Measurements from ENCODE around the gene NPAP1. TPM values are rescaled to one million over a fixed set of nuclear protein-coding genes. Genes with fewer than 3 reads are reported as not detected.

Gene NPAP1
- total RNA-seq, 1 experiment from 2014 or later: 0.13 TPM

- ATAC-seq (no peak; the same call in 1 of the 2 replicates), DNase-seq (ENCODE audit: low spot score) (no peak)
- H3K4me1 Mint-ChIP-seq: peaks cover 27% of the 10 kb centered on the region
- no peaks in the 10 kb centered on the region for H3K27me3 Mint-ChIP-seq (ENCODE audit: low read depth)
- POLR2A ChIA-PET: no interaction called here
- H3K36me3 Mint-ChIP-seq: peaks cover 28% of the 10 kb centered on the region
- TF ChIP-seq ZNF263 (CRISPR knock-in tag; IDR thresholded peaks at IDR 0.05; ENCODE audit: low read depth): no peak
- H3K27ac Mint-ChIP-seq: peak overlapping the region; percentile 73
- no peak overlapping the region for H3K4me3 Mint-ChIP-seq
- H3K9me3 Mint-ChIP-seq: peaks cover 36% of the 10 kb centered on the region
- CTCF ChIA-PET: interaction anchor here (0.8 kb wide), 1 partner anchor 20 kb away, joined by 3 read pairs; no protein-coding TSS in a partner anchor
Measured at GRCh38 chr15:24696201-24696600, 20.6 kb downstream of the NPAP1 start.

GRCh38 chr15:24696842-24697241 is 21.3 kb downstream of the NPAP1 start:
- H3K9me3 Mint-ChIP-seq: peaks cover 30% of the 10 kb centered on the region
- no peaks in the 10 kb centered on the region for H3K27me3 Mint-ChIP-seq (ENCODE audit: low read depth)
- no peak overlapping the region for H3K4me3 Mint-ChIP-seq
- TF ChIP-seq NFATC4 (CRISPR knock-in tag; IDR thresholded peaks at IDR 0.05) (no peak), ATF1 (CRISPR knock-in tag; IDR thresholded peaks at IDR 0.05) (no peak), HMGA2 (CRISPR knock-in tag; IDR thresholded peaks at IDR 0.05) (no peak), EMX1 (CRISPR knock-in tag; IDR thresholded peaks at IDR 0.05) (no peak), ZNF671 (CRISPR knock-in tag; IDR thresholded peaks at IDR 0.05) (no peak), TEAD4 (CRISPR knock-in tag; IDR thresholded peaks at IDR 0.05) (no peak), NFE2L1 (CRISPR knock-in tag; IDR thresholded peaks at IDR 0.05) (no peak)
- TF ChIP-seq, protein P1, sequence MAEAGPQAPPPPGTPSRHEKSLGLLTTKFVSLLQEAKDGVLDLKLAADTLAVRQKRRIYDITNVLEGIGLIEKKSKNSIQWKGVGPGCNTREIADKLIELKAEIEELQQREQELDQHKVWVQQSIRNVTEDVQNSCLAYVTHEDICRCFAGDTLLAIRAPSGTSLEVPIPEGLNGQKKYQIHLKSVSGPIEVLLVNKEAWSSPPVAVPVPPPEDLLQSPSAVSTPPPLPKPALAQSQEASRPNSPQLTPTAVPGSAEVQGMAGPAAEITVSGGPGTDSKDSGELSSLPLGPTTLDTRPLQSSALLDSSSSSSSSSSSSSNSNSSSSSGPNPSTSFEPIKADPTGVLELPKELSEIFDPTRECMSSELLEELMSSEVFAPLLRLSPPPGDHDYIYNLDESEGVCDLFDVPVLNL (CRISPR knock-in tag; IDR thresholded peaks at IDR 0.05; ENCODE audit: borderline replicate concordance, low read depth): no peak
- TF ChIP-seq, protein P2, sequence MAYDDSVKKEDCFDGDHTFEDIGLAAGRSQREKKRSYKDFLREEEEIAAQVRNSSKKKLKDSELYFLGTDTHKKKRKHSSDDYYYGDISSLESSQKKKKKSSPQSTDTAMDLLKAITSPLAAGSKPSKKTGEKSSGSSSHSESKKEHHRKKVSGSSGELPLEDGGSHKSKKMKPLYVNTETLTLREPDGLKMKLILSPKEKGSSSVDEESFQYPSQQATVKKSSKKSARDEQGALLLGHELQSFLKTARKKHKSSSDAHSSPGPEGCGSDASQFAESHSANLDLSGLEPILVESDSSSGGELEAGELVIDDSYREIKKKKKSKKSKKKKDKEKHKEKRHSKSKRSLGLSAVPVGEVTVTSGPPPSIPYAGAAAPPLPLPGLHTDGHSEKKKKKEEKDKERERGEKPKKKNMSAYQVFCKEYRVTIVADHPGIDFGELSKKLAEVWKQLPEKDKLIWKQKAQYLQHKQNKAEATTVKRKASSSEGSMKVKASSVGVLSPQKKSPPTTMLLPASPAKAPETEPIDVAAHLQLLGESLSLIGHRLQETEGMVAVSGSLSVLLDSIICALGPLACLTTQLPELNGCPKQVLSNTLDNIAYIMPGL (CRISPR knock-in tag; IDR thresholded peaks at IDR 0.05): no peak
- TF ChIP-seq, protein P3, sequence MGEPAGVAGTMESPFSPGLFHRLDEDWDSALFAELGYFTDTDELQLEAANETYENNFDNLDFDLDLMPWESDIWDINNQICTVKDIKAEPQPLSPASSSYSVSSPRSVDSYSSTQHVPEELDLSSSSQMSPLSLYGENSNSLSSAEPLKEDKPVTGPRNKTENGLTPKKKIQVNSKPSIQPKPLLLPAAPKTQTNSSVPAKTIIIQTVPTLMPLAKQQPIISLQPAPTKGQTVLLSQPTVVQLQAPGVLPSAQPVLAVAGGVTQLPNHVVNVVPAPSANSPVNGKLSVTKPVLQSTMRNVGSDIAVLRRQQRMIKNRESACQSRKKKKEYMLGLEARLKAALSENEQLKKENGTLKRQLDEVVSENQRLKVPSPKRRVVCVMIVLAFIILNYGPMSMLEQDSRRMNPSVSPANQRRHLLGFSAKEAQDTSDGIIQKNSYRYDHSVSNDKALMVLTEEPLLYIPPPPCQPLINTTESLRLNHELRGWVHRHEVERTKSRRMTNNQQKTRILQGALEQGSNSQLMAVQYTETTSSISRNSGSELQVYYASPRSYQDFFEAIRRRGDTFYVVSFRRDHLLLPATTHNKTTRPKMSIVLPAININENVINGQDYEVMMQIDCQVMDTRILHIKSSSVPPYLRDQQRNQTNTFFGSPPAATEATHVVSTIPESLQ (CRISPR knock-in tag; IDR thresholded peaks at IDR 0.05): no peak
- TF ChIP-seq, protein P4, sequence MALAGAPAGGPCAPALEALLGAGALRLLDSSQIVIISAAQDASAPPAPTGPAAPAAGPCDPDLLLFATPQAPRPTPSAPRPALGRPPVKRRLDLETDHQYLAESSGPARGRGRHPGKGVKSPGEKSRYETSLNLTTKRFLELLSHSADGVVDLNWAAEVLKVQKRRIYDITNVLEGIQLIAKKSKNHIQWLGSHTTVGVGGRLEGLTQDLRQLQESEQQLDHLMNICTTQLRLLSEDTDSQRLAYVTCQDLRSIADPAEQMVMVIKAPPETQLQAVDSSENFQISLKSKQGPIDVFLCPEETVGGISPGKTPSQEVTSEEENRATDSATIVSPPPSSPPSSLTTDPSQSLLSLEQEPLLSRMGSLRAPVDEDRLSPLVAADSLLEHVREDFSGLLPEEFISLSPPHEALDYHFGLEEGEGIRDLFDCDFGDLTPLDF (CRISPR knock-in tag; IDR thresholded peaks at IDR 0.05): no peak
- TF ChIP-seq, protein P5, sequence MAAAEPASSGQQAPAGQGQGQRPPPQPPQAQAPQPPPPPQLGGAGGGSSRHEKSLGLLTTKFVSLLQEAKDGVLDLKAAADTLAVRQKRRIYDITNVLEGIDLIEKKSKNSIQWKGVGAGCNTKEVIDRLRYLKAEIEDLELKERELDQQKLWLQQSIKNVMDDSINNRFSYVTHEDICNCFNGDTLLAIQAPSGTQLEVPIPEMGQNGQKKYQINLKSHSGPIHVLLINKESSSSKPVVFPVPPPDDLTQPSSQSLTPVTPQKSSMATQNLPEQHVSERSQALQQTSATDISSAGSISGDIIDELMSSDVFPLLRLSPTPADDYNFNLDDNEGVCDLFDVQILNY (CRISPR knock-in tag; IDR thresholded peaks at IDR 0.05): no peak
- TF ChIP-seq, protein P6, sequence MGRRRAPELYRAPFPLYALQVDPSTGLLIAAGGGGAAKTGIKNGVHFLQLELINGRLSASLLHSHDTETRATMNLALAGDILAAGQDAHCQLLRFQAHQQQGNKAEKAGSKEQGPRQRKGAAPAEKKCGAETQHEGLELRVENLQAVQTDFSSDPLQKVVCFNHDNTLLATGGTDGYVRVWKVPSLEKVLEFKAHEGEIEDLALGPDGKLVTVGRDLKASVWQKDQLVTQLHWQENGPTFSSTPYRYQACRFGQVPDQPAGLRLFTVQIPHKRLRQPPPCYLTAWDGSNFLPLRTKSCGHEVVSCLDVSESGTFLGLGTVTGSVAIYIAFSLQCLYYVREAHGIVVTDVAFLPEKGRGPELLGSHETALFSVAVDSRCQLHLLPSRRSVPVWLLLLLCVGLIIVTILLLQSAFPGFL (CRISPR knock-in tag; IDR thresholded peaks at IDR 0.05; ENCODE audit: borderline replicate concordance): no peak
- DNase-seq (ENCODE audit: low spot score) (no peak), ATAC-seq (peak; percentile 65)
- peak overlapping the region; percentile 87 for H3K27ac Mint-ChIP-seq
- peaks cover 22% of the 10 kb centered on the region for H3K36me3 Mint-ChIP-seq
- peaks cover 25% of the 10 kb centered on the region for H3K4me1 Mint-ChIP-seq
- ChIA-PET CTCF (interaction anchor here (0.8 kb wide), 1 partner anchor 20 kb away, joined by 3 read pairs; no protein-coding TSS in a partner anchor), POLR2A (interaction anchor here (0.6 kb wide), 1 partner anchor 259 kb away, joined by 3 read pairs; no protein-coding TSS in a partner anchor)

All from WTC11 (cell line).